H1 (cell line): ENCODE data around the gene PTPN1. TPM values are rescaled to one million over a fixed set of nuclear protein-coding genes. Genes with fewer than 3 reads are reported as not detected.

ENCODE experiments used
- CTCF ChIA-PET: fragments of 300-600 bp; sonication (Branson Sonifier 250); formaldehyde crosslinking; loops from one replicate; lab custom pipeline; 2021; ENCODE audit not compliant: partially characterized antibody; lab: Charles Lee
- POLR2A ChIA-PET: fragments of 300-600 bp; sonication (Branson Sonifier 250); formaldehyde crosslinking; loops from one replicate; lab custom pipeline; 2021; ENCODE audit warnings: inconsistent platforms; ENCODE audit not compliant: partially characterized antibody; lab: Charles Lee
- DNase-seq, 2 experiments: peaks; one replicate each; pipeline versions ENCODE4 v3.0.0 to v3.0.0-alpha.2; 2010 to 2022; ENCODE audit warnings: low spot score in 2 of 2, low read depth in 1 of 2, mixed read lengths in 1 of 2
- FAIRE-seq: peaks from 2 replicates; lab custom pipeline; 2011; peaks lifted over from hg19 to GRCh38; lab: Jason Lieb, UNC
- H2AFZ ChIP-seq: 2 replicates; pipeline ENCODE4 v1.8.1; 2012; ENCODE audit warnings: low read length, inconsistent platforms
- H2AK5ac ChIP-seq: 2 replicates; pipeline ENCODE4 v1.6.1; 2013; ENCODE audit warnings: low read depth, low read length
- H2BK120ac ChIP-seq: replicated peaks from 2 replicates; pipeline ENCODE3; 2013; ENCODE audit warnings: low read depth, low read length, inconsistent platforms
- H2BK12ac ChIP-seq: 2 replicates; pipeline ENCODE4 v1.6.1; 2013; ENCODE audit warnings: low read depth, low read length
- H2BK15ac ChIP-seq: 2 replicates; pipeline ENCODE4 v1.6.1; 2013; ENCODE audit warnings: low read length
- H2BK20ac ChIP-seq: 2 replicates; pipeline ENCODE4 v1.6.1; 2013; ENCODE audit warnings: low read length
- H2BK5ac ChIP-seq: 2 replicates; pipeline ENCODE4 v1.6.1; 2013; ENCODE audit warnings: low read depth, low read length
- H3K14ac ChIP-seq: 2 replicates; pipeline ENCODE4 v1.6.1; 2013; ENCODE audit warnings: inconsistent platforms; ENCODE audit not compliant: insufficient read length
- H3K18ac ChIP-seq: 2 replicates; pipeline ENCODE4 v1.6.1; 2013; ENCODE audit warnings: low read length; ENCODE audit errors: extremely low read depth
- H3K23ac ChIP-seq: 2 replicates; pipeline ENCODE4 v1.6.1; 2013; ENCODE audit warnings: inconsistent platforms; ENCODE audit not compliant: insufficient read length
- H3K23me2 ChIP-seq: 2 replicates; pipeline ENCODE4 v1.6.1; 2013; ENCODE audit warnings: low read depth, low read length
- H3K27ac ChIP-seq: 2 replicates; pipeline ENCODE4 v1.6.1; 2011; ENCODE audit warnings: low read depth, low read length, inconsistent platforms
- H3K27me3 ChIP-seq, 4 experiments: replicated peaks in 1 of 4; 1 replicate in 1 of 4; 2 replicates in 3 of 4; pipeline versions ENCODE4 v1.6.1 to v1.8.1; 2011 to 2013; ENCODE audit warnings: low read length in 3 of 4, mild to moderate bottlenecking in 3 of 4, inconsistent platforms in 2 of 4, mixed read lengths in 2 of 4, moderate library complexity in 1 of 4; ENCODE audit not compliant: control insufficient read depth in 3 of 4, insufficient read depth in 3 of 4; ENCODE audit errors: extremely low read depth in 1 of 4
- H3K36me3 ChIP-seq, 4 experiments: 2 replicates each; pipeline versions ENCODE4 v1.6.1 to v1.8.1; 2011 to 2013; ENCODE audit warnings: mild to moderate bottlenecking in 4 of 4, low read length in 3 of 4, moderate library complexity in 2 of 4, control low read depth in 1 of 4, inconsistent platforms in 1 of 4; ENCODE audit not compliant: insufficient read depth in 4 of 4, control insufficient read depth in 2 of 4
- H3K4ac ChIP-seq: replicated peaks from 2 replicates; pipeline ENCODE3; 2013; ENCODE audit warnings: low read length, low read depth, mixed read lengths, inconsistent platforms; ENCODE audit not compliant: insufficient read length
- H3K4me1 ChIP-seq, 4 experiments: replicated peaks in 1 of 4; 1 replicate in 1 of 4; 2 replicates in 3 of 4; pipeline versions ENCODE4 v1.6.1 to v1.8.1; 2011 to 2013; ENCODE audit warnings: low read length in 3 of 4, inconsistent platforms in 2 of 4, mixed read lengths in 1 of 4; ENCODE audit not compliant: insufficient read depth in 4 of 4, control insufficient read depth in 3 of 4
- H3K4me2 ChIP-seq, 2 experiments: 2 replicates each; pipeline versions ENCODE4 v1.6.1 to v1.8.1; 2011 to 2013; ENCODE audit warnings: low read depth in 2 of 2, low read length in 2 of 2, control low read depth in 1 of 2, inconsistent platforms in 1 of 2, mild to moderate bottlenecking in 1 of 2; ENCODE audit not compliant: insufficient read depth in 1 of 2
- H3K4me3 ChIP-seq, 4 experiments: fragments of 200-600, 300-600 bp in 1 of 4; sonication (generic), shearing (Covaris generic), sonication (Bioruptor Twin) in 1 of 4; 2 replicates each; pipeline versions ENCODE4 v1.5.1 to v1.8.1; 2011 to 2016; ENCODE audit warnings: low read length in 4 of 4, low read depth in 3 of 4, control low read depth in 2 of 4, inconsistent platforms in 2 of 4, mild to moderate bottlenecking in 2 of 4, mixed read lengths in 1 of 4, moderate library complexity in 1 of 4; ENCODE audit not compliant: insufficient read depth in 2 of 4; ENCODE audit errors: extremely low read depth in 1 of 4
- H3K56ac ChIP-seq: replicated peaks from 2 replicates; pipeline ENCODE3; 2013; ENCODE audit warnings: low read depth, mild to moderate bottlenecking, mixed read lengths, low read length, inconsistent platforms; ENCODE audit not compliant: insufficient read length
- H3K79me1 ChIP-seq: 2 replicates; pipeline ENCODE4 v1.6.1; 2013; ENCODE audit warnings: low read depth, low read length, control low read depth
- H3K79me2 ChIP-seq, 2 experiments: 2 replicates each; pipeline versions ENCODE4 v1.6.1 to v1.8.1; 2012 to 2013; ENCODE audit warnings: low read length in 2 of 2, mild to moderate bottlenecking in 2 of 2, inconsistent platforms in 1 of 2; ENCODE audit not compliant: insufficient read depth in 2 of 2, control insufficient read depth in 1 of 2
- H3K9ac ChIP-seq, 4 experiments: replicated peaks in 1 of 4; 1 replicate in 1 of 4; 2 replicates in 3 of 4; pipeline versions ENCODE4 v1.6.1 to v1.8.1; 2011 to 2013; ENCODE audit warnings: low read depth in 3 of 4, low read length in 3 of 4, control low read depth in 2 of 4, mild to moderate bottlenecking in 2 of 4, moderate library complexity in 2 of 4, inconsistent platforms in 1 of 4; ENCODE audit errors: extremely low read depth in 1 of 4
- H3K9me3 ChIP-seq, 2 experiments: 2 replicates each; pipeline versions ENCODE4 v1.6.1 to v1.8.1; 2012 to 2013; ENCODE audit warnings: mild to moderate bottlenecking in 2 of 2, moderate library complexity in 2 of 2, control low read depth in 1 of 2, inconsistent platforms in 1 of 2, low read depth in 1 of 2, low read length in 1 of 2, mixed read lengths in 1 of 2; ENCODE audit not compliant: insufficient read depth in 2 of 2
- H4K20me1 ChIP-seq, 2 experiments: replicated peaks in 1 of 2; 2 replicates each; pipeline versions ENCODE3 to v1.8.1; 2011 to 2013; ENCODE audit warnings: inconsistent platforms in 2 of 2, low read length in 2 of 2, mild to moderate bottlenecking in 1 of 2; ENCODE audit not compliant: insufficient read depth in 2 of 2, control insufficient read depth in 1 of 2
- H4K5ac ChIP-seq: 2 replicates; pipeline ENCODE4 v1.6.1; 2013; ENCODE audit warnings: low read length, low read depth, mixed read lengths, inconsistent platforms; ENCODE audit not compliant: insufficient read length
- H4K8ac ChIP-seq: 2 replicates; pipeline ENCODE4 v1.8.0; 2013; ENCODE audit warnings: mild to moderate bottlenecking, moderate library complexity, low read length, inconsistent platforms; ENCODE audit not compliant: insufficient read depth; ENCODE audit errors: extremely low read depth
- H4K91ac ChIP-seq: replicated peaks from 2 replicates; pipeline ENCODE3; 2013; ENCODE audit warnings: low read length, mixed read lengths, inconsistent platforms; ENCODE audit not compliant: insufficient read length
- ASH2L ChIP-seq: fragments of 200-600, 300-600 bp; sonication (generic); IDR thresholded peaks from one replicate; pipeline ENCODE4 v1.7.1; 2017; ENCODE audit warnings: low read length
- CBX5 ChIP-seq: fragments of 300-800, 300-1000 bp; sonication (generic); IDR thresholded peaks from 2 replicates; pipeline ENCODE4 v1.7.1; 2016; ENCODE audit warnings: antibody characterized with exemption, low read length, low read depth
- GABPA ChIP-seq: IDR thresholded peaks from 2 replicates; pipeline ENCODE4 v1.6.1; 2011; ENCODE audit warnings: mild to moderate bottlenecking, low read length, moderate library complexity, borderline replicate concordance; ENCODE audit not compliant: insufficient read depth
- HDAC2 ChIP-seq, 2 experiments: fragments of 300-600 bp in 1 of 2; sonication (generic) in 1 of 2; IDR thresholded peaks; 2 replicates each; pipeline ENCODE4 v1.6.1; 2011 to 2012; ENCODE audit warnings: low read depth in 2 of 2, low read length in 2 of 2, mild to moderate bottlenecking in 2 of 2, moderate library complexity in 2 of 2, borderline replicate concordance in 1 of 2, inconsistent platforms in 1 of 2
- JUN ChIP-seq: IDR thresholded peaks from 2 replicates; pipeline ENCODE4 v1.6.1; 2011; ENCODE audit warnings: low read depth, mild to moderate bottlenecking, improper control_type of control experiment, low read length
- PHF8 ChIP-seq: fragments of 200-600 bp; sonication (generic); conservative IDR thresholded peaks from 2 replicates; pipeline ENCODE4 v1.7.1; 2012; ENCODE audit warnings: low read depth, mild to moderate bottlenecking, inconsistent platforms, low read length, moderate library complexity
- SIRT6 ChIP-seq: IDR thresholded peaks from one replicate; pipeline ENCODE4 v1.7.1; 2012; ENCODE audit warnings: low read length, inconsistent platforms
- TAF1 ChIP-seq: IDR thresholded peaks from 2 replicates; pipeline ENCODE4 v1.6.1; 2011; ENCODE audit warnings: mild to moderate bottlenecking, low read depth, low read length
- WGBS, 2 experiments: shearing (Covaris generic) in 1 of 2; methylation state at CpG; one replicate each; pipeline versions ENCODE4 v1.1.6 to v1.1.7; 2013 to 2015; ENCODE audit warnings: low lambda C conversion rate in 2 of 2, mixed read lengths in 2 of 2, inconsistent platforms in 1 of 2, low coverage in 1 of 2, missing lambda C conversion rate in 1 of 2; ENCODE audit not compliant: insufficient replicate concordance in 2 of 2, insufficient coverage in 1 of 2, insufficient read length in 1 of 2; ENCODE audit errors: extremely low coverage in 1 of 2, missing lambda C conversion rate in 1 of 2; 5-methylcytosine and 5-hydroxymethylcytosine counted together
- polyA plus RNA-seq, 7 experiments: library from polyadenylated mRNA; depleted of rRNA in 3 of 7; stranded (reverse) in 5 of 7; unstranded in 2 of 7; fragments of >200 nt in 5 of 7; fragments of 200-250 nt in 2 of 7; gene quantifications; 1 replicate in 5 of 7; 2 replicates in 1 of 7; 4 replicates in 1 of 7; pipeline versions ENCODE4 v1.2.1 to v1.2.3, GENCODE V29; 2011 to 2013; ENCODE audit warnings: missing spikeins in 2 of 7, mixed read lengths in 2 of 7
- total RNA-seq: library from RNA; stranded (reverse); fragmentation: NEBNext Ultra II Directional; extraction: Animal tissue kit (Norgen Biotek cat#: 25700); gene quantifications from 2 replicates; pipeline ENCODE4 v1.2.1, GENCODE V29; 2021

The PTPN1 gene
- total and polyA plus RNA-seq, 2 of the 8 experiments (the other 6 are each of a cell fraction or from before 2014, with no cell fraction given), result 18.6 to 32.1 TPM

DNA sequence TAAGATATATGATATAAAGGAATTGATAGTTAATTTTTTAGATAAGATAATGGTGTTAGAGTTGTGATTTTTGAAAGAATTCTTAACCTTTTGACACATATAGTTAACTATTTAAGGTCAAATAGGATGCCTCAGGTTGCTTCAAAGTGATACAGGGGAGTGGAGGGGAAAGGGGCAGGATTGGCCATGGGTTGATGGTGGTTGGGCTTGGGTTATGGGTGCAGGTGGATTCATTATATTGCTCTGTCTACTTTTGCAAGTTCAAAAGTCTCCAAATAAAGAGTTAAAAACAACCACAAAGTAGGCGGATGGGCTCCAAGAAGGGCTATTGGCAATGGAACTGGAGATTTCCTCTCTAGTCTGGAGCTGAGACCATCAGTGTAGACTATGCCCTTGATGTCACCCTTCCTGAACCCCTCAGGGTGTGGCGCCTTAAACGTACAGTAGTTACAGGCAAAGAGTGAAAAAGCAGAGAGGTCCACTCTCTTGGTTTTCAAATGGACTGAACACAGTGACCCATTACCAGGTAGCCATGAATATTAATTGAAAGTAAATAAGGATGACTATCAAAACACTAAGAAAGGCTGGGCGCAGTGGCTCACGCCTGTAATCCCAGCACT lies 81.2 kb downstream of the PTPN1 start:
- Histone ChIP-seq H3K4me1 (peaks cover 0 to 10% (median 4%) of the 10 kb centered on the region in 4 experiments; a peak in 3 of 7 replicates), H3K4me3 (no peak overlapping the region), H4K91ac (no peak overlapping the region), H3K9me3 (no peaks in the 10 kb centered on the region), H3K4ac (no peak overlapping the region), H3K36me3 (peaks cover 0 to 2% (median 0%) of the 10 kb centered on the region in 4 experiments; a peak in 2 of 8 replicates), H4K5ac (no peak overlapping the region), H2AK5ac (no peak overlapping the region), H3K79me2 (no peaks in the 10 kb centered on the region), H2BK120ac (no peak overlapping the region), H2BK15ac (no peak overlapping the region), H2AFZ (no peak overlapping the region), H3K79me1 (no peaks in the 10 kb centered on the region; the same call in 1 of the 2 replicates), H3K56ac (no peak overlapping the region), H3K18ac (no peak overlapping the region), H4K20me1 (peaks cover 0 to under 1% of the 10 kb centered on the region in 2 experiments), H3K4me2 (no peak overlapping the region), H4K8ac (no peak overlapping the region), H3K14ac (no peak overlapping the region), H3K27me3 (no peaks in the 10 kb centered on the region), H3K23ac (no peak overlapping the region), H2BK20ac (no peak overlapping the region), H3K23me2 (no peaks in the 10 kb centered on the region; the same call in 1 of the 2 replicates), H3K9ac (no peak overlapping the region), H2BK5ac (no peak overlapping the region), H3K27ac (no peak overlapping the region), H2BK12ac (no peak overlapping the region)
- CTCF ChIA-PET, result interaction anchor here (1.5 to 2.1 kb wide), 4 partner anchors 16 to 44 kb away, joined by 4 to 6 read pairs (median 6); no protein-coding TSS in a partner anchor
- no peak for DNase-seq
- POLR2A ChIA-PET, result interaction anchor here (1.4 kb wide), 1 partner anchor 134 kb away, joined by 3 read pairs; no protein-coding TSS in a partner anchor
- FAIRE-seq, result no peak
- no peak for TF ChIP-seq PHF8
- TF ChIP-seq JUN, result no peak
- no peak for TF ChIP-seq SIRT6
- no peak for TF ChIP-seq GABPA
- no peak for TF ChIP-seq ASH2L
- no peak for TF ChIP-seq HDAC2 (IDR thresholded peaks at IDR 0.05; ENCODE audit: borderline replicate concordance in 1 of 2, low read depth in 2 of 2, low read length in 2 of 2)
- no peak for TF ChIP-seq CBX5
- no peak for TF ChIP-seq TAF1
- WGBS, 2 experiments, result 89% methylated on average over 5 of the region's 5 CpGs; no CpG with 5 or more reads in 1 of the 2 experiments
